PFSK-1 (cell line): ENCODE data around the gene ANKS1B.

ENCODE experiments used
- POLR2AphosphoS5 ChIP-seq: IDR thresholded peaks from 2 replicates; pipeline ENCODE4 v1.6.1; 2012; ENCODE audit warnings: low read depth, mild to moderate bottlenecking, control low read depth, low read length, moderate library complexity
- REST ChIP-seq, 2 experiments: IDR thresholded peaks; 2 replicates each; pipeline versions ENCODE4 v1.6.1 to v1.8.0; 2011 to 2012; ENCODE audit warnings: low read depth in 2 of 2, low read length in 2 of 2, control low read depth in 1 of 2, inconsistent platforms in 1 of 2, mild to moderate bottlenecking in 1 of 2, moderate library complexity in 1 of 2; ENCODE audit not compliant: insufficient read depth in 1 of 2
- SIN3A ChIP-seq: IDR thresholded peaks from 2 replicates; pipeline ENCODE4 v1.6.1; 2012; ENCODE audit warnings: mild to moderate bottlenecking, low read length, moderate library complexity, borderline replicate concordance; ENCODE audit not compliant: insufficient read depth
- TAF1 ChIP-seq: IDR thresholded peaks from 2 replicates; pipeline ENCODE4 v1.6.1; 2012; ENCODE audit warnings: low read length, control low read depth, borderline replicate concordance; ENCODE audit not compliant: insufficient read depth

- TF ChIP-seq POLR2AphosphoS5 (no peak), SIN3A (no peak), TAF1 (no peak), REST (IDR thresholded peaks at IDR 0.05; ENCODE audit: insufficient read depth in 1 of 2, low read depth in 2 of 2, low read length in 2 of 2) (no peak)
Measured at GRCh38 chr12:99704458-99704857, 280.3 kb downstream of the ANKS1B start.
